ENCODE results near the gene SREK1.
"Not testable (repeated sequence)": the region's sequence is repeated elsewhere in the genome, so short reads cannot be mapped to it uniquely, and the experiment has no call there.

SREK1 gene

GRCh38 chr5:66222896-66223295 lies 78.8 kb downstream of the SREK1 start:
- not testable (repeated sequence) for DNase-seq

DNA sequence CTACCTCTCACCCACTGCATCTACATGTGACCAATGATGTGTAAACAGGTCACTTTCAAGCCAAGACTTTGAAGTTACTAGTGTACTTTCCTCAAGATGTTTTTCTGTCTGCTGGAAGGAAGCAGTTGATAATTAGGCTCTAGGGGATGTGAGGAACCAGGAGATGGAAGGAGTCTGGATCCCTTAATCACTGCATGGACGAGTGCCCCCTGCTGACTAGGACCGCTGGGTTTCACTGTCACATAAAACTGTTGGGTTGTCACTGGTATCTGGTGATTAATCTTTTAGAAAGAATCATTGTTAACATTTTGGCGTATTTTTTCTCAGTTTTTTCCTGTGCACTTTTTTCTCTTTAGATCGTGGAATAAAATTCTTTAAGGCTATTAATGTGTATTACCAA lies 79.5 kb downstream of the SREK1 start:
- DNase-seq, result no peak

GRCh38 chr5:66224274-66224673 lies 80.2 kb downstream of the SREK1 start:
- no peak for DNase-seq

GRCh38 chr5:66224773-66225553 lies 80.9 kb downstream of the SREK1 start:
- DNase-seq, result no peak

DNA sequence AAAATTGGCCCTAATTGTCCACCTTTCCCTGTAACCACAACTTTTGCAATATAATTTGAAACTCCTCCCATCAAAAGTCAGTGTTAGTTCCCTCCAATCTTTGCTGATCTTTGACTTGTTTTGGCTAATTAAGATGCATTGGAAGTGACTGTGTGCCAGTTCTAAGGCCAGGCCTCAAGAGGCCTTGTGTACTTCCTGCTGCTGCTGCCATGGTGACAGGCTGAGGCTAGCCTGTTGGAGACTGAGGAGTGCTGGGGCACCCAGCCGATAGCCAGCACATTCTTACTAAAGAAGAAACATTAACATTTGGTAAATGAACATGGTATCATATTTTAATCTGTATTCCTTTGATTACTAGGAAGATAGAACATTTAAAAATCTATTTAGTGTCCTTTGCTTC lies 86.5 kb downstream of the SREK1 start:
- DNase-seq, result no peak

DNA sequence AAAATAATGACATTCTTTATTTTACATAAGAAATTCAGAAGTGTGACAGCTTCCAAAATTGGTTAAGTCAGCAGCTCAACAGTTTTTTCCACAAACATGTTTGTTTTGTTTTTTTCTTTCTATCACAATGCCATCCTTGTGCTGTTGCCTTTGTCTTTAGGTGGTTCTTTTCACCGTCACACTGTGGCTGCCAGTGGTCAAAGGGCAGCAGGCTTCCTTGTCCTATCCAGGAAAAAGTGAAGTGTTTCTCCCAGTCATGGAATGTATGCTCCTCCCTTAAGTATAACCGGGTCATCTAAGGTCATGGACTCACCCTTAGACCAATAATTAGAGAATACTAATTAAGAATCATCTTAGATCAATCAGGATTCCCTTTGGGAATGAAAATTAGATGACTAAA lies 87.4 kb downstream of the SREK1 start:
- DNase-seq, result no peak

DNA sequence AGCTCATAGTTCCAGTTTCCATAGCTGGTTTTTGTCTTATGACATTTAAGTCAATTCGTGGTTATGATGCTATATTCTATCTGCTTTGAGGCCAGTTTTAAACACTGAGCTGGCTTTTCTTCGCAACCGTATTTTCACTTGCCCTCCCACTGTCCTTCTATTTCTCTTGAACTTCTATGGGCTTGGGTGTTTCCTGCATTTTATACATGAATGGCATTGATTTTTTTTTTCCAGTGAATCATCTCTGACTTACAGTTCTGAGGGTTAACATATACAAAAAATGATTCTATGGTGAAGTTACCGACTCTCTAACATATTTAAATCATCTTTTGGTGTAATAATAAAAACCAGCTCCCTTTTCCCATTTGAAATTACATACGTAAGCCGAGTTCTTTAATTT lies 88.2 kb downstream of the SREK1 start:
- DNase-seq, result no peak

GRCh38 chr5:66232706-66233445 lies 88.8 kb downstream of the SREK1 start:
- no peak for DNase-seq

Measured in NCI-H1417 treated with DMSO at 0.1 percent for 48 hours (cell line).